Naive B cell (primary cell): ENCODE results near the gene DIRAS2. TPM values are rescaled to one million over a fixed set of nuclear protein-coding genes. Genes with fewer than 3 reads are reported as not detected.
A peak's percentile ranks its signal among the peaks of the same experiment; 100 is the strongest.

Source experiments
- ATAC-seq, 2 donors: fragments of 150-1000 bp; cut with Tn5 transposase; 2 replicates each; pipeline ENCODE4 v1.10.0; 2021; ENCODE audit warnings: low read depth in 2 of 2, mild to moderate bottlenecking in 2 of 2, moderate library complexity in 2 of 2
- DNase-seq: peaks from one replicate; pipeline ENCODE4 v3.0.0; 2022
- H3K27ac Mint-ChIP-seq, 6 donors: one replicate each; pipeline ENCODE4 v1.8.0; 2020 to 2022; ENCODE audit warnings: mild to moderate bottlenecking in 6 of 6, mixed read lengths in 6 of 6, moderate library complexity in 5 of 6, inconsistent platforms in 2 of 6
- H3K27me3 Mint-ChIP-seq, 3 donors: one replicate each; pipeline ENCODE4 v1.8.0; 2021 to 2022; ENCODE audit warnings: mixed read lengths in 3 of 3, mild to moderate bottlenecking in 1 of 3
- H3K36me3 Mint-ChIP-seq, 2 donors: one replicate each; pipeline ENCODE4 v1.8.0; 2020 to 2022; ENCODE audit warnings: mixed read lengths in 2 of 2, inconsistent platforms in 1 of 2, mild to moderate bottlenecking in 1 of 2
- H3K4me1 Mint-ChIP-seq, 3 donors: one replicate each; pipeline ENCODE4 v1.8.0; 2020 to 2022; ENCODE audit warnings: mixed read lengths in 3 of 3, inconsistent platforms in 1 of 3, mild to moderate bottlenecking in 1 of 3, moderate library complexity in 1 of 3
- H3K4me3 Mint-ChIP-seq, 8 donors: one replicate each; pipeline ENCODE4 v1.8.0; 2020 to 2022; ENCODE audit warnings: mild to moderate bottlenecking in 8 of 8, mixed read lengths in 8 of 8, moderate library complexity in 8 of 8, inconsistent platforms in 2 of 8
- H3K9me3 Mint-ChIP-seq, 7 donors: one replicate each; pipeline ENCODE4 v1.8.0; 2020 to 2022; ENCODE audit warnings: mixed read lengths in 7 of 7, mild to moderate bottlenecking in 5 of 7, inconsistent platforms in 2 of 7, moderate library complexity in 1 of 7
- polyA plus RNA-seq, 6 donors: library from polyadenylated mRNA; unstranded; fragments of 300-500 nt; fragmentation: Illumina TruSeq; gene quantifications; one replicate each; pipeline ENCODE4 v1.2.3, GENCODE V29; 2021; ENCODE audit warnings: low read depth in 6 of 6

DIRAS2 gene
- polyA plus RNA-seq, 6 donors from 2014 or later = not detected

DNA sequence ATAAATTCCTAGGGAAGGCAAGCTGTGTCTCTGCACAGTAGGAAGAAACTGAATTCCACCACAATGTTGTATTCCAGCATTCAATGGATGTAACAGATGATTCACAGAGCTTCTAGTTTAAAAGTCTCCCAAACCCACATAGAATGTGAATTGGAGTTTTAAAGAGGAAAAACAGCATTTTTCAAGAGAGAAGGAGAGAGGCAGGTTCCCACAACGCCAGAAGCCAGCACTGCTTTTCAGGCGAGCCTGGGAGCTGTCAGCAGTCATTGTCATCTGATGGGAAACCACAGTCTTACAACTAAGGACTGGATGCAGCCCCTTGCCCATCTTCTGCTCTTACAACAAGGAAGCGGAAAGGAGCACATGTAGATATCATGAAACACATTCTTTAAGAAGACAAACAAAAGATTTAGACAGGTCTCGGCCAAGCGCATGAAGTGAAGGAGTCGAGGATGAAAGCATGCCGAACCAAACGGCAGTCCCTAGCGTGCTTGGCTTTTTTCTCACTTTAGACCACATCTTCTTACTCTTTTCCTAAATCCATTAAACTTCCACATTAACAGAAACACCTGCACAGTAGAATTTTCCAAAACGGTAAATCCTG lies 638 bp downstream of the DIRAS2 start:
- no peak for DNase-seq
- Mint-ChIP-seq H3K27me3 (peaks cover 63 to 81% (median 73%) of the 10 kb centered on the region in 3 donors), H3K4me1 (peaks cover 5 to 14% (median 9%) of the 10 kb centered on the region in 3 donors), H3K4me3 (peak overlapping the region in 5 of 8 donors; percentile 35 to 77 (median 61)), H3K27ac (no peak overlapping the region), H3K9me3 (no peaks in the 10 kb centered on the region), H3K36me3 (no peaks in the 10 kb centered on the region)
- ATAC-seq = no peak

DNA sequence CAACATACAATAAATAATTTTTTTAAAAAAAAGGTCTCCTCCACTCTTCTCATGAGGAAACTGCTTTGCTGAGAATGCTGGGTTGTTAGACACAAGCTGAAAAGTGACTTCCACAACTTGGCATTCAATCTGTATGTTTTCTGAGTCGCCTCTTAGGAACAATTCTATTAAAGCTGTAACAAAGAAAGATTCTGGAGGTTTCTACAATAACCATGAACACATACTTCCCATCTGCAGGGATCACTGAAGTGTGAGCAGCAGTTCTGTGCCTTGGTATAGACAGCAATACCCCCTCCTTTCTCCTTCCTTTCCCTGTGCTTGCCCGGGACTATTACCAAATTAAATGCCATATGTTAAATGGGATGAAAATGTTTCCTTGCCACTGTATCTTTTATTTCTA lies 1.5 kb downstream of the DIRAS2 start:
- peaks cover 5 to 14% (median 9%) of the 10 kb centered on the region in 3 donors for H3K4me1 Mint-ChIP-seq
- no peaks in the 10 kb centered on the region for H3K36me3 Mint-ChIP-seq
- no peak overlapping the region for H3K27ac Mint-ChIP-seq
- no peak for ATAC-seq
- no peak for DNase-seq
- H3K4me3 Mint-ChIP-seq = no peak overlapping the region
- no peaks in the 10 kb centered on the region for H3K9me3 Mint-ChIP-seq
- peaks cover 54 to 73% (median 64%) of the 10 kb centered on the region in 3 donors for H3K27me3 Mint-ChIP-seq

DNA sequence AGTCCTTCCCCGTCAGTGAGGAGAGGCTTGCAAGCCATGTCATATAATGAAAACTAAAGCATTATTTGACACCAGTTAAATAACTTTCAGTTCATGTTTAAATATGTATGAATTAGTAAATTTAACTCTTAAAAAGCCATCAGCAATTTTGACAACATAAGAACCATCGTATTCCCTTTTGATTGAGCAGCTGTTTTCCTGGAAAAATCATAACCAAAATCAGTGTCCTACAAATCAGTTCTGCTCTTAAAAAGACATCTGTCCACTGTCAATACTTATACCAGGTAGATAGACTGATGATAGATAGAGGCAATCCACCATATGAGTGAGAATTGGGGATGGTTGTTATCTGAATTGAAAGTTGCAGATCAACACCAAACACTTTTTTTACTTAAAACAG lies 2.3 kb downstream of the DIRAS2 start:
- Mint-ChIP-seq H3K27ac (no peak overlapping the region), H3K4me3 (no peak overlapping the region), H3K27me3 (peaks cover 54 to 66% (median 57%) of the 10 kb centered on the region in 3 donors), H3K9me3 (no peaks in the 10 kb centered on the region), H3K4me1 (peaks cover 5 to 14% (median 9%) of the 10 kb centered on the region in 3 donors), H3K36me3 (no peaks in the 10 kb centered on the region)
- DNase-seq = no peak
- no peak for ATAC-seq

DNA sequence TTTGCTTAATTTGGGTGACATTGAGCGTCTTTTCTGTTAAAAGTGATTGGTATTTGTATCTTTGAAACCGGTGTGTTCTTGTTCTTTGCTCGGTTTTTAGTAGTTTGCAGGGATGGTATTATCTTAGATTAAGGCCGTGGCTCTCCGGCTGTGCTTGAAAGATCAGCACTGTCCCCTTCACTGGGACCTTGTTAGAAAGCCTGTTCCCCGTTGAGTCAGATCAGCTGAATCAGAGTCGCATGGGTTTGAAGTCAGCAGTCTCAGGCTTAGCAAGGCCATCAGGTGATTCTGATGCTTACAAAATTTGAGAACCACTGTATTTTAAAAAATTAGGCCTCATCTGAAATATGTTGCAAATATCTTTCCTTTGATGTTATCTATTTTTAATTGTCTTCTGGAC lies 5.0 kb downstream of the DIRAS2 start:
- ATAC-seq = no peak
- Mint-ChIP-seq H3K4me3 (no peak overlapping the region), H3K36me3 (no peaks in the 10 kb centered on the region), H3K27ac (no peak overlapping the region), H3K4me1 (peaks cover 0 to 10% (median 5%) of the 10 kb centered on the region in 3 donors), H3K9me3 (no peaks in the 10 kb centered on the region), H3K27me3 (peaks cover 34 to 41% (median 35%) of the 10 kb centered on the region in 3 donors)
- DNase-seq = no peak

DNA sequence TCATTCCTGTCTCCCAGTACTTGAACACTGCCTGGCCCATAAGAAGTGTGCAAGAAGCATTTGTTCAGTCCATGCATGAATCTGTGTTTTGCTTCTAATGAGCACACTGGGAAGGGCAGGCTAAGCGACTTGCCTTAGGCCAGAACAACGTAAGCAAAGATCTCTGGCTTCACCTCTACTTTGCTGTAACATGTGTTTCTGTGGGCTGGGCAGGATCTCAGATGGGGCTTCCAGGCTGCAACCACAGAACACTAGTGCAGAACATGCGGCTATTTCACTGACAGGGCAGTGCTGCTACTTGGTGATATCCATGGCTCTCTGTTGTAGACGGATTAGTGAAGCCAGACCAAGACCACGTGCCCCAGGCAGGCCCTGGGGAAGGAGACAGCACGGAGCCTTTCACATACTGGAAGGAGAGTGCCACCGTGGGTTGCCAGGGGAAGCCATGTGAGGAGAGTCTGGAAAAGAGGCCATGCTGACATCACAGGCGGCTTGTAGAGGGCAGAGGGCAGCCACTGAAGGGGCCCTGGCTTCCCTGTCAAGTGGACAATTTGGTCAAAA lies 9.9 kb downstream of the DIRAS2 start:
- no peak for ATAC-seq
- DNase-seq = no peak
- H3K27me3 Mint-ChIP-seq = peaks cover 0 to 7% (median 6%) of the 10 kb centered on the region in 3 donors
- no peak overlapping the region for H3K4me3 Mint-ChIP-seq
- no peaks in the 10 kb centered on the region for H3K9me3 Mint-ChIP-seq
- no peaks in the 10 kb centered on the region for H3K36me3 Mint-ChIP-seq
- no peak overlapping the region for H3K27ac Mint-ChIP-seq
- H3K4me1 Mint-ChIP-seq = no peaks in the 10 kb centered on the region

DNA sequence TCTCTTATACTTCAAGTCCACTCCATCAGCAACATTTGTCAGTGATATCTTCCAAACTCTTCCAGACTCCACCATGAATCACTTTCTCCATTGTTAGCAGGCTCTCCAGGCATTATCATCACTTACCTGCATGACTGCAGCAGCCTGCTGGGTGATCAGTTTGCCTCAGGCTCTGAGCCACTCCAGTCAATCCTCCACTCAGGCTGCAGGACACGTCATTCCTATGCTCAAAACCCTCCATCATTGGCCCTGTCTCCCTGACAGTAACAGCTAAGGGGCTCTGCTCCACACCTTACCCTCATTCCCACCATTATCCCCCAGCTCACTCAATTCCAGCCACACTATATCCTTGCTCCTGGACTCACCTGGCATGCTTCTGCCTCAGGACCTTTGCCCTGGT lies 10.7 kb downstream of the DIRAS2 start:
- ATAC-seq (no peak), DNase-seq (no peak)
- Mint-ChIP-seq H3K27ac (no peak overlapping the region), H3K4me1 (no peaks in the 10 kb centered on the region), H3K27me3 (peaks cover 5 to 12% (median 7%) of the 10 kb centered on the region in 3 donors), H3K9me3 (no peaks in the 10 kb centered on the region), H3K36me3 (no peaks in the 10 kb centered on the region), H3K4me3 (no peak overlapping the region)

DNA sequence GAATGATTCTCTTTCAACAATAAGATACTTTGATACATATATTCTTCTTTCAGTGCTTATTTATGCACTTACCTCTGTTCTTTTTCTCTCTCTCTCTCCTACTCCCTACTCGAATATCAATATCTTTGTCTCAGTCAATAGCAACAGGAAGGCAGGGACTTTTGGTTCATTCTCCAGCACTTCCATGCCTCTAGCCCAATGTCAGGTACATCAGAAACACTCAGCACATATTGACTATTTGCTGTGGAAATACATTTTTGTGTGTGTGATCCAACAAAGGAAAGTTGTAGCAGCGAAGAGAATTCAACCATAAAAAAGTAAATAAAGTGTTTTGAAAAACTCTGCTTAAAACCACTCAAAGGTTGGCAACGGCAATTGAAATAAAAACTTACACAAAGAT lies 12.6 kb downstream of the DIRAS2 start:
- ATAC-seq (no peak), DNase-seq (no peak)
- H3K36me3 Mint-ChIP-seq = no peaks in the 10 kb centered on the region
- H3K4me3 Mint-ChIP-seq = no peak overlapping the region
- no peak overlapping the region for H3K27ac Mint-ChIP-seq
- peaks cover 8 to 17% (median 14%) of the 10 kb centered on the region in 3 donors for H3K27me3 Mint-ChIP-seq
- H3K9me3 Mint-ChIP-seq = peaks cover 0 to 2% (median 0%) of the 10 kb centered on the region in 7 donors
- H3K4me1 Mint-ChIP-seq = no peaks in the 10 kb centered on the region

DNA sequence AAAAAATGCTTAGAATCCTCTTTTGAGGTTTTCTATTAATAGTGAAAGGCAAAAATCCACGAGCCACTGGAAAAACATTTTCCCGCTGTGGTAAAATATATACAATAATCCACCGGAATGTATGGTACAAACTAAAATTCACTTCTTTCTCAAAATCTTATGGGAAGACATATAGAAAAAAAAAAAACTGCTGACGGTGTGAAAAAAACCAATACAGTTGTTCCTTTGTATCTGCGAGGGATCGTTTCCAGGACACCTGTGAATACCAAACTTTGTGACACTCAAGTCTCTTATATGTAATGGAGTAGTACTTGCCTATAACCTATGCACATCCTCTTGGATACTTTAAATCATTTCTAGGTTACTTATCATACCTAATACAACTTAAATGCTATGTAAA lies 13.3 kb downstream of the DIRAS2 start:
- peaks cover 0 to 2% (median 0%) of the 10 kb centered on the region in 7 donors for H3K9me3 Mint-ChIP-seq
- H3K27ac Mint-ChIP-seq = no peak overlapping the region
- ATAC-seq (no peak), DNase-seq (no peak)
- no peaks in the 10 kb centered on the region for H3K4me1 Mint-ChIP-seq
- no peak overlapping the region for H3K4me3 Mint-ChIP-seq
- H3K36me3 Mint-ChIP-seq = no peaks in the 10 kb centered on the region
- peaks cover 8 to 17% (median 14%) of the 10 kb centered on the region in 3 donors for H3K27me3 Mint-ChIP-seq

DNA sequence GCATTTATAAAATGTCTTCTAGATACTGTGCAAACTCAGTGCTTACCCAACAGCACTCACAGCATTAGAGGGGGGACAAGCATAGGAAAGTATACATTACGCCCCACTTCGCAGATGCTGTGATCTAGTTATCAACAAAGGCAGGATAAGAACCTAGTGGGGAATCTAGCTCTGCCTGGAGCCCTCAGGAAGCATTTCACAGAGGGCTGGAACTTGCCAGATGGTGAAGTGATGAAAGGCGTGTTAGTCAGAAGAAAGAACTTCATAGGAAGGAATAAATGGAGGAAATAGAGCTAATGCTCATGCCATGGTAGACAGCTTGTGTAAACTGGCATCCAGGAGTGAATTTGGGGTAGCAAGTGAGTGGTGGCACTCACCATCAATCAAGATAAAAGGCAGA lies 25.8 kb downstream of the DIRAS2 start:
- no peak for ATAC-seq
- Mint-ChIP-seq H3K27me3 (peaks cover 19 to 56% (median 43%) of the 10 kb centered on the region in 3 donors), H3K27ac (peak overlapping the region in 1 of 6 donors; percentile 13), H3K36me3 (no peaks in the 10 kb centered on the region), H3K4me3 (no peak overlapping the region), H3K9me3 (no peaks in the 10 kb centered on the region), H3K4me1 (no peaks in the 10 kb centered on the region)
- DNase-seq = no peak

DNA sequence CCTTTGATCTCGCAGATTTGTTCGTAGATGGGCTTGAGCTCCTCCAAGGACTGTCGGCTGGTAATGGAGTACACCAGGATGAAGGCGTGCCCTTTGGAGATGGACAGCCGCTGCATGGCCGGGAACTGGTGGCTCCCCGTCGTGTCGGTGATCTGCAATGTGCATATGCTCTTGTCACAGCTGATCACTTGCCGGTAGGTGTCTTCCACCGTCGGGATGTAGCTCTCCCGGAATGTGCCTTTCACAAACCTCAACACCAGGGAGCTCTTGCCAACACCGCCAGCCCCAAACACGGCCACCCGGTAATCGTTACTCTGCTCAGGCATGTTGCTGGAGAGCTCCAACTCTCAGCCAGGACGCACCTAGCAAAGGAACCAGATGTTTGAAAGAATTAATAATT lies 29.1 kb downstream of the DIRAS2 start:
- no peaks in the 10 kb centered on the region for H3K9me3 Mint-ChIP-seq
- no peak overlapping the region for H3K4me3 Mint-ChIP-seq
- ATAC-seq (no peak), DNase-seq (no peak)
- H3K27me3 Mint-ChIP-seq = peaks cover 32 to 87% (median 56%) of the 10 kb centered on the region in 3 donors
- no peaks in the 10 kb centered on the region for H3K4me1 Mint-ChIP-seq
- no peaks in the 10 kb centered on the region for H3K36me3 Mint-ChIP-seq
- H3K27ac Mint-ChIP-seq = peak overlapping the region in 1 of 6 donors; percentile 7

DNA sequence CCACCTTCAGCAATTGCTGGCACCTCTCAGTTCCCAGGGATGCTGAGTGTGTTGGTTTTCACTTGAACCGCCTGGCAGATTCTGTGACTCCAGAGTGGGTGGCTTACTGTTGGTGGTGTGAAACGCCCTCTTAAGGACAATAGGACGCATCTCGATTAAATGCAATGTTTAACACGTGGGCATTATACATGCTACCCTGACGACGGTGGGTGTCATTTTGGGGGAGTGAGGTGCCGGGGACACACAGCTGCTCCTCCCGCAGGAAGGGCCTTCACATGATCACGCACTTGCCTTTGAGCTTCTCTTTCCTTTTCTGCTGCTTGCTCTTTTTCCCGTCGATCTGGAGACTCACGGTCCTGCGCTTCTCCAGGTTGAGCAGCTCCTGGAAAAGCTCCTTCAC lies 29.7 kb downstream of the DIRAS2 start:
- Mint-ChIP-seq H3K4me3 (no peak overlapping the region), H3K27me3 (peaks cover 37 to 86% (median 58%) of the 10 kb centered on the region in 3 donors), H3K27ac (no peak overlapping the region), H3K9me3 (no peaks in the 10 kb centered on the region), H3K4me1 (no peaks in the 10 kb centered on the region), H3K36me3 (no peaks in the 10 kb centered on the region)
- DNase-seq (no peak), ATAC-seq (no peak)

DNA sequence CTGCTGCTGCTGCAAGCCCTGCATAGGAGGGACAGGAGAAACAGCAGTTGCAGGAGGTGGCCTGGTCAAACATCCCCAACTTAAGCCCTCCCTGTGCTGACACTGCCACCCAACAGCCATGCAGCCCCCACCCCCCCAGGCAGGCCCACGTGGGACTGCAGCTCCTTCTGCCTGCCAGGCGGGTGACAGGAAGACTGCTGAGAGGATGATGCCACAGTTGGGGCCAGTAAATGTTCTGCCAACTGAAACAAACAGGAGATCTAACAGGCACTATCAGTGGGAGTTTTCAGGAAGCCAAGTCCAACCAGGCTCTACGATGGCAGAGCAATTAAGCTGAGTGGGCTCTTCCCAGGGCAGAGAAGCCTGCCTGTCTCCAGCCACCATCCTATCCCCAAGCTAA lies 31.1 kb downstream of the DIRAS2 start:
- ATAC-seq (no peak), DNase-seq (no peak)
- H3K36me3 Mint-ChIP-seq = no peaks in the 10 kb centered on the region
- H3K27me3 Mint-ChIP-seq = peaks cover 34 to 82% (median 58%) of the 10 kb centered on the region in 3 donors
- H3K27ac Mint-ChIP-seq = no peak overlapping the region
- H3K9me3 Mint-ChIP-seq = no peaks in the 10 kb centered on the region
- no peaks in the 10 kb centered on the region for H3K4me1 Mint-ChIP-seq
- H3K4me3 Mint-ChIP-seq = no peak overlapping the region

DNA sequence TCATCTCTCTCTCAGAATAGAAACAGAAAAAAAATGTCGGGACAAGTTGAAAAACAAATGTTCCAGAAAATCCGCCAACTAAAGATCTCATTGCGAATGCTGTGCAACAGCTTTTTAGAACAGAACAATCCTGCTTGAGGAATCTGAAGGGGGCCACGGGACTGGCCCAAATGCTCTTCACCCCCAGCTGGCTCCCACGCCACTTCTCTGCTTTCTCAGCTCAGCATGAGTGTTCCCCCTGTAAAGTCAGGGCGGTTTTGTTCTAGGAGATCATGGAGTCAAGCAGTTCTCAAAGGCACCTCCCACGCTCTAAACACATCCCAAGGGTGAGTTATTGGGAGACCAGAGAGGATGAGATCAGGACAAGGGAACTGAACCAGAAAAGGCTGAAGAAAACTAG lies 31.5 kb downstream of the DIRAS2 start:
- Mint-ChIP-seq H3K4me3 (no peak overlapping the region), H3K36me3 (no peaks in the 10 kb centered on the region), H3K9me3 (no peaks in the 10 kb centered on the region), H3K27ac (no peak overlapping the region), H3K27me3 (peaks cover 34 to 81% (median 58%) of the 10 kb centered on the region in 3 donors), H3K4me1 (no peaks in the 10 kb centered on the region)
- ATAC-seq (no peak), DNase-seq (no peak)

DNA sequence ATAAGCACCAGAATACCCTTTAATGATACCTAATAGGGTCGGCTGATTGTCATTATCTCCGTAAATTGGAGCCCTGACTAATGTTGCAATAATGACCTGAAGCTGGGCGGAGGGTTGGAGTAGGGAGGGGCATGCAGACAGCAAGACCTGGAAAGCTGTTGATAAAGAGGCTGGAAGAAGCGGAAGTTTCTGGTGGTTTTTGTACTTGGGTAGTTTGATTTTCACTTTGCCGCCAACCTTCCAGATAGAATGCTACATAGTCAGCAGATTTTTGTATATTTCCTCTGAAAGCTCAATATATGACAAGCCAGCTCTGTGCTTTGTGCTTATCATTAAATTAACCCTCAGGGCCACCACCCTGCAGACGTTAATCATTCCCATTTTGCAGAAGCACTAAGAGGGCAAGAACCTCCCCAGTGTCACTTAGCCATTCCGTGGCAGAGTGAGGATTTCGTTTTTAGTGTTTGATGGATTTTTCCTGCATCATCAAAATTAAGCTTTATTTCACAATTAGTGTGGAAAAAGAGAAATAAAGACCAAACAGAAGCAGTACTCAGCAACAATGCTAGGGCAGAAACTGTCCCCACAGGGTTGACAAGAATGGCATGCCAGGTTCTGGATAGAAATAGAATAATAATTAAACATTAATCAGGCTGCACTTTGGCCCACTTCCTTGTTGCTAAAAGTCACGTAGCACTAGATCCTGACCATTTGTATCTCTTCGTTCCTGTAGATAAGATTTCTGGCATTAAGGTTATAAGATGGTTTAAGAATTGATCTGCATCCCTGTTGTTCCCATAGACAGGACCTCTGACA lies 34.7 kb downstream of the DIRAS2 start:
- Mint-ChIP-seq H3K4me1 (no peaks in the 10 kb centered on the region), H3K27ac (no peak overlapping the region), H3K36me3 (no peaks in the 10 kb centered on the region), H3K9me3 (no peaks in the 10 kb centered on the region), H3K4me3 (no peak overlapping the region), H3K27me3 (peaks cover 43 to 69% (median 65%) of the 10 kb centered on the region in 3 donors)
- DNase-seq (no peak), ATAC-seq (no peak)
